A673 (cell line): ENCODE results near the gene KHDC1. TPM values are rescaled to one million over a fixed set of nuclear protein-coding genes. Genes with fewer than 3 reads are reported as not detected.

Experiments
- BruUV-seq: library from RNA; stranded (reverse); fragments of 400-500 nt; replicated peaks from 2 replicates; lab custom pipeline; 2021; lab: Mats Ljungman, UMichigan
- CTCF ChIA-PET: fragments of 300-600 bp; sonication (Branson Sonifier 250); formaldehyde crosslinking; loops from one replicate; lab custom pipeline; 2022; ENCODE audit warnings: antibody characterized with exemption; lab: Charles Lee
- POLR2A ChIA-PET: fragments of 300-600 bp; sonication (Branson Sonifier 250); formaldehyde crosslinking; loops from one replicate; lab custom pipeline; 2022; ENCODE audit warnings: antibody characterized with exemption; ENCODE audit not compliant: low non-redundant PET; lab: Charles Lee
- DNase-seq: peaks from one replicate; pipeline ENCODE4 v3.0.0-alpha.2; 2015; ENCODE audit warnings: low spot score
- H3K27ac ChIP-seq: fragments of 200-600 bp; sonication (generic); 2 replicates; pipeline ENCODE4 v1.5.1; 2016; ENCODE audit warnings: mixed run types, low read depth, mild to moderate bottlenecking, mixed read lengths, antibody characterized with exemption, low read length; ENCODE audit not compliant: poor library complexity, severe bottlenecking
- H3K27me3 ChIP-seq: fragments of 200-600 bp; sonication (generic); replicated peaks from 2 replicates; pipeline ENCODE4 v1.6.1; 2017; ENCODE audit warnings: mixed run types, low read depth, mild to moderate bottlenecking, mixed read lengths, antibody characterized with exemption, low read length; ENCODE audit not compliant: insufficient read depth, poor library complexity
- H3K36me3 ChIP-seq: fragments of 200-600 bp; sonication (generic); 2 replicates; pipeline ENCODE4 v1.6.1; 2016; ENCODE audit warnings: mixed run types, mild to moderate bottlenecking, mixed read lengths, antibody characterized with exemption, low read length; ENCODE audit not compliant: insufficient read depth, poor library complexity, severe bottlenecking
- H3K4me1 ChIP-seq: fragments of 200-600 bp; sonication (generic); 2 replicates; pipeline ENCODE4 v1.6.1; 2017; ENCODE audit warnings: mixed run types, mild to moderate bottlenecking, mixed read lengths, antibody characterized with exemption, low read length; ENCODE audit not compliant: insufficient read depth, poor library complexity, severe bottlenecking
- H3K4me3 ChIP-seq: fragments of 200-600 bp; sonication (generic); 2 replicates; pipeline ENCODE4 v1.5.1; 2016; ENCODE audit warnings: low read depth, mixed run types, mild to moderate bottlenecking, mixed read lengths, low read length; ENCODE audit not compliant: poor library complexity, severe bottlenecking
- H3K9me3 ChIP-seq: fragments of 200-600 bp; sonication (generic); 2 replicates; pipeline ENCODE4 v1.6.1; 2016; ENCODE audit warnings: mixed run types, low read depth, mild to moderate bottlenecking, mixed read lengths, antibody characterized with exemption, low read length; ENCODE audit not compliant: poor library complexity, severe bottlenecking
- CTCF ChIP-seq: fragments of 300-800, 200-600 bp; sonication (generic); conservative IDR thresholded peaks from 2 replicates; pipeline ENCODE4 v1.5.1; 2017; ENCODE audit warnings: low read depth, mild to moderate bottlenecking, antibody characterized with exemption, low read length, moderate library complexity, mixed read lengths
- EZH2 ChIP-seq: fragments of 200-600 bp; sonication (generic); IDR thresholded peaks from 2 replicates; pipeline ENCODE4 v1.6.1; 2017; ENCODE audit warnings: borderline replicate concordance, low read depth, mild to moderate bottlenecking, mixed read lengths, antibody characterized with exemption, low read length; ENCODE audit not compliant: poor library complexity, severe bottlenecking
- intact Hi-C: fragments of 100-400 bp; cut with micrococcal nuclease; formaldehyde crosslinking; loops from one replicate; pipeline ENCODE4 v1.10.0; 2022; ENCODE audit not compliant: unreplicated experiment
- total RNA-seq: library from RNA; stranded (reverse); gene quantifications from 2 replicates; pipeline ENCODE4 v1.2.3, GENCODE V29; 2021

Gene KHDC1
- total RNA-seq, 1 experiment from 2014 or later, result 11.1 TPM

DNA sequence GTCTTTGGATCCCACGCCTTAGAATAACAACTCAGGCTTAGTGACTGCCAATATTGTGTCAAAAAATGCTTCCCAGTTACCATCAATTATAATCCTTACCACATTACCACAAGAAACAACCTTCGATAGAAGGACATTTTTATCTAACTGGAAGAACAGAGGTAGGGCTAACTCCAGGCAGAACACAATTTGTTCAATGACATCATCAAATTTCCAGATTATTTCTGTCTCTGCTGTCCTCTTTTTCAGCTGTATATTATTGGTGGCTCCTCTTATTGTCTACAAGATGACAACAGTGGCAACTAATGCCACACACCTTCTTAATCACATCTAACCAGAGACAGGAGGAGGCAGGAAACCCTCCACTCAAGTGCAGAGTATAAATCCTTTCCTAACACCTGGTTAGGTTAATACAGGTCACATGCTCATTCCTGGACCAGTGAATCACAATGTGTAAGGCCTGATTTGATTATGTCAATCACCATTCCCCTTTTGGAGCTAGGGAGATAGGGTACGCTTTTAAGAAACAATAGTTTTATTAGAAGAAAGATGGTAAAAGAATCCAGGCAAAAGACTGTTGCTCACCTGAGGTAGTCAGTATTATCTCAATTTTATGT lies 55.7 kb downstream of the KHDC1 start:
- no TSS peak for BruUV-seq
- intact Hi-C loops, result no loop called here
- Histone ChIP-seq H3K4me1 (no peaks in the 10 kb centered on the region), H3K36me3 (no peaks in the 10 kb centered on the region), H3K27me3 (no peaks in the 10 kb centered on the region), H3K9me3 (no peaks in the 10 kb centered on the region), H3K27ac (no peak overlapping the region), H3K4me3 (no peak overlapping the region)
- TF ChIP-seq EZH2 (no peak), CTCF (no peak)
- CTCF ChIA-PET, result interaction anchor here (0.6 kb wide), 1 partner anchor 590 kb away, joined by 4 read pairs; no protein-coding TSS in a partner anchor
- DNase-seq, result no peak
- POLR2A ChIA-PET, result no interaction called here

DNA sequence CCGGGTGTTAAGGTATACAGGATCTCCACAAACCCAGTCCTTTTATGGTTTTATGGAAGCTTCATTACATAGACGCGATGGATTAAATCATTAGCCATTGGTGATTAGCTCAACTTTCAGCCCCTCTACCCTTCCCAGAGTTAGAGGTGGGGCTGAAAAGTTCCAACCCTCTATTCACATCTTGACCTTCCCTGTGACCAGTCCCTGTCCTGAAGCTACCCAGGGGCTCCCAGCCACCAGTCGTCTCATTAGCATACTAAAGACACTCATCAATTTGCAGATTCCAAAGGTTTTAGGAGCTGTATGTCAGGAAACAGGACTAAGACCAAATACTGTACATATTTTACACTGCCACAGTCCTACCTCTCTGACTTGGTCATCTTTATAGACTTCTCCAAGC lies 58.7 kb downstream of the KHDC1 start:
- no peak overlapping the region for H3K4me3 ChIP-seq
- ChIA-PET POLR2A (no interaction called here), CTCF (no interaction called here)
- H3K4me1 ChIP-seq, result no peaks in the 10 kb centered on the region
- H3K27me3 ChIP-seq, result no peaks in the 10 kb centered on the region
- no peak overlapping the region for H3K27ac ChIP-seq
- no peaks in the 10 kb centered on the region for H3K9me3 ChIP-seq
- H3K36me3 ChIP-seq, result no peaks in the 10 kb centered on the region
- intact Hi-C loops, result no loop called here
- BruUV-seq, result no TSS peak
- DNase-seq, result no peak
- TF ChIP-seq EZH2, result no peak
- no peak for TF ChIP-seq CTCF

DNA sequence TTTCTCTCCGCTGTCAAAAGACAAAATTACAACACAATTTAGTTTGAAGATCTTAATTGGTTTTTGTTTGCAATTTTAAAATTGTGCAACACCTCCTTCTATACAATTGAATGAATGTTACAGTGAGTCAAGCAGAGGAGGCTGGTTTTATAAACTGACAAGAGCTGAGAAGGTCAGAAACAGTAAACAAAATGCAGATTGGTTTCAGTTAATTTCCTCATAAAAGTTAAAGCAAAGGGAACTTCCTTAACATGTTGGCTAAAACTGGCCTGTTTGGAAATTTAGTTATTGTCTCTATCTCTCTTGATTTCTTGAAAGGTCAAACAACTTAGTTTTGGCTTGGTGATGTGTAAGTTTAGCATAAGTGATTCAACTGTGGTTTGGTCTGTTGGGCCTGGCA lies 59.9 kb downstream of the KHDC1 start:
- Histone ChIP-seq H3K27me3 (no peaks in the 10 kb centered on the region), H3K4me1 (peaks cover 10% of the 10 kb centered on the region), H3K27ac (no peak overlapping the region), H3K9me3 (no peaks in the 10 kb centered on the region), H3K4me3 (no peak overlapping the region), H3K36me3 (no peaks in the 10 kb centered on the region)
- no peak for TF ChIP-seq EZH2
- TF ChIP-seq CTCF, result no peak
- ChIA-PET CTCF (no interaction called here), POLR2A (no interaction called here)
- no peak for DNase-seq
- intact Hi-C loops, result no loop called here
- no TSS peak for BruUV-seq
